WTC11 (cell line): ENCODE measurements around the gene KIFC1.

Experiments used
- CTCF ChIP-seq: fragments of 200-600 bp; IDR thresholded peaks from 2 replicates; pipeline ENCODE4 v1.8.0; 2022; ENCODE audit warnings: antibody characterized with exemption
- IRF1 ChIP-seq: sonication (generic); formaldehyde crosslinking; IDR thresholded peaks from 2 replicates; pipeline ENCODE4 v1.8.0; 2023; ENCODE audit warnings: missing genetic modification reagents
- JUN ChIP-seq: sonication (generic); formaldehyde crosslinking; IDR thresholded peaks from 2 replicates; pipeline ENCODE4 v1.8.0; 2023; ENCODE audit warnings: mild to moderate bottlenecking, missing genetic modification reagents
- NFE2L1 ChIP-seq: sonication (generic); formaldehyde crosslinking; IDR thresholded peaks from 2 replicates; pipeline ENCODE4 v1.8.1; 2023; ENCODE audit warnings: missing genetic modification reagents
- TEAD4 ChIP-seq: sonication (generic); formaldehyde crosslinking; IDR thresholded peaks from 2 replicates; pipeline ENCODE4 v1.8.0; 2022; ENCODE audit warnings: mild to moderate bottlenecking, missing genetic modification reagents
- TP53 ChIP-seq: sonication (generic); formaldehyde crosslinking; IDR thresholded peaks from 2 replicates; pipeline ENCODE4 v1.8.1; 2023; ENCODE audit warnings: mild to moderate bottlenecking, missing genetic modification reagents
- USF1 ChIP-seq: sonication (generic); formaldehyde crosslinking; IDR thresholded peaks from 2 replicates; pipeline ENCODE4 v1.8.0; 2022; ENCODE audit warnings: mild to moderate bottlenecking, missing genetic modification reagents
- USF2 ChIP-seq: sonication (generic); formaldehyde crosslinking; IDR thresholded peaks from 2 replicates; pipeline ENCODE4 v1.8.1; 2023; ENCODE audit warnings: mild to moderate bottlenecking, missing genetic modification reagents, moderate library complexity
- ZNF138 ChIP-seq: sonication (generic); formaldehyde crosslinking; conservative IDR thresholded peaks from 2 replicates; pipeline ENCODE4 v1.8.1; 2022; ENCODE audit warnings: mild to moderate bottlenecking, moderate library complexity, missing genetic modification reagents
- ZNF232 ChIP-seq: sonication (generic); formaldehyde crosslinking; IDR thresholded peaks from 2 replicates; pipeline ENCODE4 v1.8.0; 2022; ENCODE audit warnings: mild to moderate bottlenecking, missing genetic modification reagents

GRCh38 chr6:33439956-33440648, 48.5 kb downstream of the KIFC1 start:
- TF ChIP-seq IRF1 (no peak), USF2 (CRISPR knock-in tag) (no peak), JUN (no peak), ZNF232 (CRISPR knock-in tag) (no peak), CTCF (no peak), NFE2L1 (CRISPR knock-in tag) (no peak), TEAD4 (CRISPR knock-in tag) (no peak), ZNF138 (no peak), USF1 (CRISPR knock-in tag) (no peak), TP53 (no peak)
